RWPE1 (cell line): Measurements from ENCODE around the gene COL8A2.

ENCODE experiments used
- CTCF ChIA-PET: fragments of 350-600 bp; sonication (Branson Sonifier 250); formaldehyde crosslinking; extraction: SDS; loops from one replicate; lab custom pipeline; 2021; lab: Yijun Ruan, JAX
- POLR2A ChIA-PET: fragments of 400-600 bp; formaldehyde crosslinking; extraction: SDS; loops from one replicate; lab custom pipeline; 2020; ENCODE audit warnings: antibody characterized with exemption; ENCODE audit not compliant: low non-redundant PET; lab: Yijun Ruan, JAX
- DNase-seq: peaks from one replicate; pipeline ENCODE4 v3.0.0; 2012; ENCODE audit warnings: low spot score
- H3K27ac ChIP-seq: fragments of 450-650 bp; 2 replicates; pipeline ENCODE4 v1.5.1; 2017
- TF ChIP-seq, protein P1 (sequence below): fragments of 450-650 bp; conservative IDR thresholded peaks from 2 replicates; pipeline ENCODE4 v1.5.1; 2017; ENCODE audit warnings: low read depth, mild to moderate bottlenecking

The COL8A2 gene

DNA sequence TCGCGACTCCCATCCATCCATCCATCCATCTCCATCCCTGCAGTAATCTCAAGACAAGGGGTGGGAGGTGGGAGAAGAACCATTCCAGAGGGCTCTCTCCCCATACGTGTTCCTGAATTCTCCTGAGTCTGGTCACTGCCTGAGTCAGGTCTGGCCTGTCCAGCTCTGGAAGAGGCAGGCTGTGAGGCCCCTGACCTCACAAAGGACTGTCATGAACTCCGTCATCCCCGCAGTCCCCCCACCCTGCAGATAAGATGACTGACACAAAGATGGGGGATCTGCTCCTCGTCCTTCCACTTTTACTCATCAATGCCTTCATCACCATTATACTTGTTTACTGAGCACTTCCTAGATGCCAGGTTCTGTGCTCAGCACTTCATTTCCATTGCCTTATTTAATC is 29.3 kb upstream of the COL8A2 start:
- ChIA-PET CTCF (no interaction called here), POLR2A (no interaction called here)
- TF ChIP-seq, protein P1, sequence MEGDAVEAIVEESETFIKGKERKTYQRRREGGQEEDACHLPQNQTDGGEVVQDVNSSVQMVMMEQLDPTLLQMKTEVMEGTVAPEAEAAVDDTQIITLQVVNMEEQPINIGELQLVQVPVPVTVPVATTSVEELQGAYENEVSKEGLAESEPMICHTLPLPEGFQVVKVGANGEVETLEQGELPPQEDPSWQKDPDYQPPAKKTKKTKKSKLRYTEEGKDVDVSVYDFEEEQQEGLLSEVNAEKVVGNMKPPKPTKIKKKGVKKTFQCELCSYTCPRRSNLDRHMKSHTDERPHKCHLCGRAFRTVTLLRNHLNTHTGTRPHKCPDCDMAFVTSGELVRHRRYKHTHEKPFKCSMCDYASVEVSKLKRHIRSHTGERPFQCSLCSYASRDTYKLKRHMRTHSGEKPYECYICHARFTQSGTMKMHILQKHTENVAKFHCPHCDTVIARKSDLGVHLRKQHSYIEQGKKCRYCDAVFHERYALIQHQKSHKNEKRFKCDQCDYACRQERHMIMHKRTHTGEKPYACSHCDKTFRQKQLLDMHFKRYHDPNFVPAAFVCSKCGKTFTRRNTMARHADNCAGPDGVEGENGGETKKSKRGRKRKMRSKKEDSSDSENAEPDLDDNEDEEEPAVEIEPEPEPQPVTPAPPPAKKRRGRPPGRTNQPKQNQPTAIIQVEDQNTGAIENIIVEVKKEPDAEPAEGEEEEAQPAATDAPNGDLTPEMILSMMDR: no peak
- DNase-seq: no peak
- peak overlapping the region; percentile 99 for H3K27ac ChIP-seq

DNA sequence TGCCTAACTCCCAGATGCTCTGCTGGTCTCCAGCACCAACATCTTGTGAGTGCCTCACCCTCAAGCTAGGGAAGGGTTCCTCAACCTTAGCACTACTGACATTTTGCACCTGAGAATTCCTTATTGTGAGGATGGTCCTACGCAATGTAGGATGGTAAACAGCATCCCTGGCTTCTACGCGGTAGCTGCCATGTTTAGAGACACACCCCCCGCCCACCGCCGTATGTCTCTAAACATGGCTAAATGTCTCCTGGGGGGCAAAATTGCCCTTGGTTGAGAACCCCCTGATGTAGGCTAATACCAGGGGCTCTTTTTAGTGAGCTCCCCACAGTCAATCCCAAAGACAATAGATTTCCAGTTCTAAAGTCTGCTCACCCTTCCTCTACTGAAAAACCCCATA is 28.5 kb upstream of the COL8A2 start:
- TF ChIP-seq, protein P1: no peak
- H3K27ac ChIP-seq: peak overlapping the region; percentile 99
- no peak for DNase-seq
- CTCF ChIA-PET: no interaction called here
- POLR2A ChIA-PET: no interaction called here

DNA sequence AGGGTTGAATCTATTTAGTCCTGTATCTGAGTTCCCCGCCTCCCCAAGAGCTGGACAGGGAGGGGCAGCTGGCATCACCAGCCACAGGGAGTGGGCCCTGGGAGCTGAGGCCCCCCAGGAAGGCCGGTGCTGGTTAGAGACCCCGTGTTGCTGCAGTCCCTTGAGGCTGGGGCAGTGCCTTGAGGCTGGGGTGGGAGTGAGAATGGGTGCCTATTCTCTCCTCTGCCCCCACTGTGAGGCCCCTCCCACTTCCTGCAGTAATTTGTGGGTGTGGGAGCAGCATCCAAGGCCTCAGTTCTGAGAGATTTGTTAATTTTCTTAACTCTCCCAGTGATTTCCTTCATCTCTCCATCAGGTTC is 26.8 kb upstream of the COL8A2 start:
- TF ChIP-seq, protein P1: no peak
- H3K27ac ChIP-seq: peak overlapping the region; percentile 99
- ChIA-PET CTCF (interaction anchor here (0.7 to 2.7 kb wide), 3 partner anchors 15 to 36 kb away, joined by 3 to 11 read pairs (median 5); no protein-coding TSS in a partner anchor), POLR2A (interaction anchor here (0.5 to 0.7 kb wide), 2 partner anchors 9 to 31 kb away, joined by 3 to 4 read pairs; no protein-coding TSS in a partner anchor)
- DNase-seq: no peak

DNA sequence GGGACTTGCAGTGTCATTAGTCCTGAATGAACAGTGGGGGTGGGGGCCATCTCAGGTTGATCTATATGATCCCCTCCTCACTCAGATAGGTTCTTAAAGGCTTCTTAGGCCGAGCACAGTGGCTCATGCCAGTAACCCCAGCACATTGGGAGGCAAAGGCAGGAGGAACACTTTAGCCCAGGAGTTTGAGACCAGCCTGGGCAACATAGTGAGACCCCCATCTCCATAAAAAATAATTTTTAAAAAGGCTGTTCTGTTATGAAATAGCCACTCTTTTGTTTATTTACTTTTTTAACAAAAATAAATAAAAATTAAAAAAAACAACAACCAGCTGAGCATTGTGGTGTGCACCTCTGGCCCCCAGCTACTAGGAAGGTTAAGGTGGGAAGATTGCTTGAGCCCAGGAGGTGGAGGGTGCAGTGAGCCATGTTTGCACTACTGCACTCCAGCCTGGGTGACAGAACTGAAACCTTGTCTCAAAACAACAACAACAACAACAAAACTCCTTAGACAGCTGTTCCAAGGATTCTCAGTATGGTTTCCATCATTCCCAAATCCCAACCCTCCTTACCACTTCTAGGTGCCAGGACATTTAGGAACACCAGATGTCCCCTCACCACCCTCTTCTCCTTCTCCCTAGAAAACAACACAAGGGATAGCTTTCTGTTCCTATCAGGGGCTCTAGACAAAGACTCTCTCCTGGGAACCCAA is 26.3 kb upstream of the COL8A2 start:
- ChIA-PET CTCF (interaction anchor here (0.7 to 2.9 kb wide), 4 partner anchors 15 to 134 kb away, joined by 3 to 16 read pairs (median 8); no protein-coding TSS in a partner anchor), POLR2A (interaction anchor here (0.7 to 1.8 kb wide), 3 partner anchors 9 to 54 kb away, joined by 3 to 7 read pairs (median 3); no protein-coding TSS in a partner anchor)

DNA sequence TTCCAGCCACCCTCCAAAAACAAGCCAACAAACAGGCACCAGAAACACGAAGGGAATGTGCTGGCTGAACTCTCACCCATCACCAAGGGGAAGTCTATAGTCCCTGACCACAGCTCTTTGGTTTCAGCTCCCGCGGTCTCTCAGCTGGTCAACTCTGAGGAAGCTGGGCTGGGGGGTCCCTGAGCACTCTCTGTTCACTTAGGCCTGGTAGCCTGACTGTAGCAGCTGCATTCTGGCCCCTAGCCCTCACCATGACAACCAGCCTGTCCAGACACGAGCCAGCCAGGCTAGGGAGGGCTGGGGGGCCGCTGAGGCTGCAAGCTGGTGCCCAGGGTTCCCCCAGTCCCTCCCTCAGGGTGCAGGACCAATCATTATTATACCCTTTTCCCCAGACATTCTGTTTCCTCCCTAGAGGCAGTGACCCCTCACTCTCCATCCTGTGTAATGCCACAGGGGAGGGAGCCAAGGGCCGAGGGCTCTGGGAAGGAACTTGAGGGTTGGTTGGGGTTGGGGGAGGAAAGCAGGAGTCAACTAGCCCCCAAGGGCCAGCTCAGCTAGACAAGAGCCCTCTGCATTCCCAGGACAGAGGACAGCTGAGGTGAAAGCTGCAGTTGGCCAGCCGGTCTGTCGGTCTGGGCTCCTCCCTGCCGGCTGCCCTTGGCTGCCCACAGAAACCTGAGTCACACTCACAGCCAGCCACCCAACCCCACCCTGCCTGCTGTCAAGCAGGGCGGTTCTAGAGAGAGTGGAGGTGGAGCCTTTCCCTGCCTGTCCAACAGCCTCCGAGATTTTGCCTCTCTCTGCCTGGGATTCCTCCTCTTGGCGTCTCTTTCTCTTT is 25.5 kb upstream of the COL8A2 start:
- TF ChIP-seq, protein P1: no peak
- CTCF ChIA-PET: interaction anchor here (0.6 to 2.9 kb wide), 13 partner anchors 9 to 221 kb away, joined by 4 to 33 read pairs (median 8); no protein-coding TSS in a partner anchor
- peak; percentile 91 for DNase-seq
- peak overlapping the region; percentile 99 for H3K27ac ChIP-seq
- POLR2A ChIA-PET: interaction anchor here (0.8 to 1.8 kb wide), 3 partner anchors 37 to 236 kb away, joined by 3 to 7 read pairs (median 4); no protein-coding TSS in a partner anchor

More for the DNA sequence above, 26.3 kb upstream of the COL8A2 start:
- peak overlapping the region; percentile 99 for H3K27ac ChIP-seq
- TF ChIP-seq, protein P1: no peak
- no peak for DNase-seq

DNA sequence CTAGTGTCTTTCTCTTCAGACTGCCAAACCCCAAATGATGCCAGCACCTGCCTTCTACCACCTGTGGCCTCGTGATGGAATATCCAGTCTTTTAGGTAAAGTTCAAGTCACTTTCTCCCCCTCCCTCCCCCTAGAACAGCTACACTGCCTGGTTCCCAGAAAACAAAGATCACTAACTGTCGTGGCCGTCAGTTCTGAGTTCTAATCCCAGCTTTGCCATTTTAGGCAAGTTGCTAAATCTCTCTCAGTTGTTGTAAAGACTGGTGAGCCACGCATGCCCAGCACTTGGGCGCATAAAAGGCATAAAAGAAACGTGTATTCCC is 24.9 kb upstream of the COL8A2 start:
- TF ChIP-seq, protein P1: no peak
- peak overlapping the region; percentile 99 for H3K27ac ChIP-seq
- no peak for DNase-seq
- CTCF ChIA-PET: interaction anchor here (0.6 to 2.9 kb wide), 16 partner anchors 10 to 366 kb away, joined by 3 to 33 read pairs (median 4); no protein-coding TSS in a partner anchor
- POLR2A ChIA-PET: interaction anchor here (1.0 to 1.8 kb wide), 4 partner anchors 38 to 237 kb away, joined by 4 to 7 read pairs (median 4); no protein-coding TSS in a partner anchor
